ENCODE measurements around the gene SORCS2. TPM values are rescaled to one million over a fixed set of nuclear protein-coding genes. Genes with fewer than 3 reads are reported as not detected.

Gene SORCS2
- total and polyA plus RNA-seq, 2 of the 4 experiments (the other 2 are of a cell fraction) = 0.36 to 0.62 TPM

GRCh38 chr4:7418131-7418943, 226.0 kb downstream of the SORCS2 start (continued):
- no peak for TF ChIP-seq CHD1 (IDR thresholded peaks at IDR 0.05; ENCODE audit: low read depth, low read length)

- Histone ChIP-seq H2BK5ac (ENCODE audit: low read depth, low read length, poor library complexity, severe bottlenecking) (no peak overlapping the region), H3K23ac (ENCODE audit: low read depth, low read length) (no peak overlapping the region), H3K4me3 (ENCODE audit: insufficient read depth, low read depth, low read length) (no peak overlapping the region), H3K9ac (ENCODE audit: low read depth, low read length) (no peak overlapping the region), H2AK5ac (ENCODE audit: low read depth, low read length) (no peak overlapping the region), H2BK15ac (ENCODE audit: low read depth, low read length) (no peak overlapping the region), H4K91ac (ENCODE audit: insufficient read depth, low read depth, low read length) (no peak overlapping the region), H3K27me3 (ENCODE audit: control insufficient read depth, insufficient read depth, low read length) (peaks cover 9% of the 10 kb centered on the region; the same call in 1 of the 2 replicates), H2AFZ (replicated peaks; ENCODE audit: low read length, poor library complexity) (no peak overlapping the region), H3K79me1 (ENCODE audit: low read depth in 1 of 2, low read length in 2 of 2) (no peaks in the 10 kb centered on the region), H4K20me1 (ENCODE audit: insufficient read depth, low read length) (no peaks in the 10 kb centered on the region), H3K36me3 (ENCODE audit: control insufficient read depth, insufficient read depth, low read length) (no peaks in the 10 kb centered on the region), H3K4me2 (ENCODE audit: low read depth, low read length) (no peak overlapping the region), H3K9me1 (ENCODE audit: insufficient read depth, low read length) (no peaks in the 10 kb centered on the region), H3K4ac (ENCODE audit: low read depth, low read length) (no peak overlapping the region), H3K56ac (ENCODE audit: extremely low read depth, insufficient read depth, low read length) (no peak overlapping the region), H2BK120ac (ENCODE audit: low read depth, low read length) (no peak overlapping the region), H4K8ac (ENCODE audit: low read depth in 2 of 2, low read length in 2 of 2) (no peak overlapping the region), H4K5ac (ENCODE audit: low read depth, low read length) (no peak overlapping the region), H2BK20ac (ENCODE audit: low read depth, low read length) (no peak overlapping the region), H3K27ac (ENCODE audit: insufficient read depth, low read length) (no peak overlapping the region), H3K4me1 (ENCODE audit: control insufficient read depth, insufficient read depth, low read length) (no peaks in the 10 kb centered on the region), H2AK9ac (replicated peaks; ENCODE audit: low read depth, low read length, poor library complexity) (no peak overlapping the region), H3K14ac (replicated peaks; ENCODE audit: low read depth, low read length) (no peak overlapping the region), H3K9me3 (ENCODE audit: control insufficient read depth, insufficient read depth, low read length) (no peaks in the 10 kb centered on the region), H3K18ac (ENCODE audit: low read depth, low read length) (no peak overlapping the region)
- BruUV-seq (replicated peaks) = no TSS peak
- dilution Hi-C loops (cut with HindIII; ENCODE audit: low sequenced_read_pairs, unreplicated experiment) (no loop called here), intact Hi-C loops (cut with micrococcal nuclease) (no loop called here), in situ Hi-C loops (cut with MboI; ENCODE audit: low sequenced_read_pairs) (no loop called here)
- no peak for ATAC-seq (ENCODE audit: low read depth)
- no peak for DNase-seq
- ChIA-PET POLR2A (ENCODE audit: unreplicated experiment) (no interaction called here), CTCF (no interaction called here)
- WGBS, 2 experiments (ENCODE audit: extremely low coverage in 2 of 2, insufficient read length in 1 of 2) = no CpG with 5 or more reads among the region's 4 CpGs
- TF ChIP-seq CTCF (conservative IDR thresholded peaks at IDR 0.05; ENCODE audit: low read depth, low read length) (no peak), RAD21 (IDR thresholded peaks at IDR 0.05; ENCODE audit: low read length) (no peak), RCOR1 (IDR thresholded peaks at IDR 0.05; ENCODE audit: insufficient replicate concordance, low read length) (no peak), BHLHE40 (IDR thresholded peaks at IDR 0.05; ENCODE audit: low read depth, low read length) (no peak), SMC3 (IDR thresholded peaks at IDR 0.05; ENCODE audit: low read depth, low read length) (no peak), NFE2L2 (IDR thresholded peaks at IDR 0.05; ENCODE audit: low read depth, low read length) (no peak), RFX5 (IDR thresholded peaks at IDR 0.05; ENCODE audit: low read depth, low read length) (no peak), CHD1 (IDR thresholded peaks at IDR 0.05; ENCODE audit: low read depth, low read length) (no peak), POLR2A (IDR thresholded peaks at IDR 0.05; ENCODE audit: low read depth, low read length) (no peak), MXI1 (IDR thresholded peaks at IDR 0.05; ENCODE audit: borderline replicate concordance, low read depth, low read length) (no peak), FOS (IDR thresholded peaks at IDR 0.05; ENCODE audit: low read depth, low read length) (no peak), CEBPB (IDR thresholded peaks at IDR 0.05; ENCODE audit: low read depth, low read length) (no peak), MAFK (IDR thresholded peaks at IDR 0.05; ENCODE audit: low read depth, low read length) (no peak)
- TF ChIP-seq, protein P1, sequence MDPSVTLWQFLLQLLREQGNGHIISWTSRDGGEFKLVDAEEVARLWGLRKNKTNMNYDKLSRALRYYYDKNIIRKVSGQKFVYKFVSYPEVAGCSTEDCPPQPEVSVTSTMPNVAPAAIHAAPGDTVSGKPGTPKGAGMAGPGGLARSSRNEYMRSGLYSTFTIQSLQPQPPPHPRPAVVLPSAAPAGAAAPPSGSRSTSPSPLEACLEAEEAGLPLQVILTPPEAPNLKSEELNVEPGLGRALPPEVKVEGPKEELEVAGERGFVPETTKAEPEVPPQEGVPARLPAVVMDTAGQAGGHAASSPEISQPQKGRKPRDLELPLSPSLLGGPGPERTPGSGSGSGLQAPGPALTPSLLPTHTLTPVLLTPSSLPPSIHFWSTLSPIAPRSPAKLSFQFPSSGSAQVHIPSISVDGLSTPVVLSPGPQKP (IDR thresholded peaks at IDR 0.05; ENCODE audit: borderline replicate concordance, low read depth, low read length) = no peak
Observed at GRCh38 chr4:7419961-7420660, 227.8 kb downstream of the SORCS2 start.
